Hepatocyte (in vitro differentiated cells): ENCODE data around the gene TTLL5.

Experiments used
- EZH2 ChIP-seq: fragments of 200-600 bp; sonication (generic); IDR thresholded peaks from 2 replicates; pipeline ENCODE4 v1.6.1; 2016; ENCODE audit warnings: antibody characterized with exemption, mild to moderate bottlenecking, borderline replicate concordance
- EZH2phosphoT487 ChIP-seq: fragments of 200-600 bp; sonication (generic); IDR thresholded peaks from one replicate; pipeline ENCODE4 v1.6.1; 2018; ENCODE audit warnings: antibody characterized with exemption, mild to moderate bottlenecking, low read depth, moderate library complexity; ENCODE audit not compliant: unreplicated experiment, severe bottlenecking
- TF ChIP-seq, protein P1 (sequence below): fragments of 200-600 bp; sonication (generic); IDR thresholded peaks from 2 replicates; pipeline ENCODE4 v1.5.1; 2016; ENCODE audit warnings: antibody characterized with exemption, mild to moderate bottlenecking; ENCODE audit not compliant: poor library complexity

DNA sequence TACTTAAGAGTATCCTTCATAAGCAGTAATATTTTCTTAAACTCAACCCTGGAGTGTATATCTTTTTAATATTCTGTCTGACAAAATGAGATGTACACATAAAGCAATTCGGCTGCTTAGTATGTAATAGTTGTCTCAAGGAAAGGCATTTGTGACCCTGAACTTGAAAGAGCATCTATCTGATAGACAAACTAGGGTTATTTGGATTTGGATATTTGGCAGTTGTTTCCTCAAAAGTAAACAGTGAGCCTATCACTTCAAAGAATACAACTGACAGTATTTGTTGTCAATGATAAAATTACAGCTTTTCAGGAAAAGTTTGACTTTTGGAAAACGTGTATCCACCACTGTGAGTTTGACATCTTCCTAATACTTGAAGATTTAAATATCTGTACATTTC, 197.3 kb downstream of the TTLL5 start:
- TF ChIP-seq, protein P1, sequence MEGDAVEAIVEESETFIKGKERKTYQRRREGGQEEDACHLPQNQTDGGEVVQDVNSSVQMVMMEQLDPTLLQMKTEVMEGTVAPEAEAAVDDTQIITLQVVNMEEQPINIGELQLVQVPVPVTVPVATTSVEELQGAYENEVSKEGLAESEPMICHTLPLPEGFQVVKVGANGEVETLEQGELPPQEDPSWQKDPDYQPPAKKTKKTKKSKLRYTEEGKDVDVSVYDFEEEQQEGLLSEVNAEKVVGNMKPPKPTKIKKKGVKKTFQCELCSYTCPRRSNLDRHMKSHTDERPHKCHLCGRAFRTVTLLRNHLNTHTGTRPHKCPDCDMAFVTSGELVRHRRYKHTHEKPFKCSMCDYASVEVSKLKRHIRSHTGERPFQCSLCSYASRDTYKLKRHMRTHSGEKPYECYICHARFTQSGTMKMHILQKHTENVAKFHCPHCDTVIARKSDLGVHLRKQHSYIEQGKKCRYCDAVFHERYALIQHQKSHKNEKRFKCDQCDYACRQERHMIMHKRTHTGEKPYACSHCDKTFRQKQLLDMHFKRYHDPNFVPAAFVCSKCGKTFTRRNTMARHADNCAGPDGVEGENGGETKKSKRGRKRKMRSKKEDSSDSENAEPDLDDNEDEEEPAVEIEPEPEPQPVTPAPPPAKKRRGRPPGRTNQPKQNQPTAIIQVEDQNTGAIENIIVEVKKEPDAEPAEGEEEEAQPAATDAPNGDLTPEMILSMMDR, result no peak
- no peak for TF ChIP-seq EZH2phosphoT487
- no peak for TF ChIP-seq EZH2
